ENCODE measurements around the gene USP22. TPM values are rescaled to one million over a fixed set of nuclear protein-coding genes. Genes with fewer than 3 reads are reported as not detected.

Gene USP22
- total RNA-seq, 4 donors from 2014 or later: 61.7 to 91.2 (median 78.0) TPM

- H3K27me3 ChIP-seq: no peaks in the 10 kb centered on the region
- 50 to 54% methylated on average over 6 to 8 of the region's 8 CpGs for WGBS, 2 donors
- H3K27ac ChIP-seq: peak overlapping the region in 2 of 4 donors; percentile 17 to 31
- intact Hi-C loops (cut with DNase I): no loop called here
- no peak overlapping the region for H3K4me3 ChIP-seq
- H3K4me1 ChIP-seq: peaks cover 0 to 73% (median 18%) of the 10 kb centered on the region in 3 donors
- H3K9me3 ChIP-seq: no peaks in the 10 kb centered on the region
- TF ChIP-seq POLR2A (IDR thresholded peaks at IDR 0.05): no peak
- TF ChIP-seq, protein P1, sequence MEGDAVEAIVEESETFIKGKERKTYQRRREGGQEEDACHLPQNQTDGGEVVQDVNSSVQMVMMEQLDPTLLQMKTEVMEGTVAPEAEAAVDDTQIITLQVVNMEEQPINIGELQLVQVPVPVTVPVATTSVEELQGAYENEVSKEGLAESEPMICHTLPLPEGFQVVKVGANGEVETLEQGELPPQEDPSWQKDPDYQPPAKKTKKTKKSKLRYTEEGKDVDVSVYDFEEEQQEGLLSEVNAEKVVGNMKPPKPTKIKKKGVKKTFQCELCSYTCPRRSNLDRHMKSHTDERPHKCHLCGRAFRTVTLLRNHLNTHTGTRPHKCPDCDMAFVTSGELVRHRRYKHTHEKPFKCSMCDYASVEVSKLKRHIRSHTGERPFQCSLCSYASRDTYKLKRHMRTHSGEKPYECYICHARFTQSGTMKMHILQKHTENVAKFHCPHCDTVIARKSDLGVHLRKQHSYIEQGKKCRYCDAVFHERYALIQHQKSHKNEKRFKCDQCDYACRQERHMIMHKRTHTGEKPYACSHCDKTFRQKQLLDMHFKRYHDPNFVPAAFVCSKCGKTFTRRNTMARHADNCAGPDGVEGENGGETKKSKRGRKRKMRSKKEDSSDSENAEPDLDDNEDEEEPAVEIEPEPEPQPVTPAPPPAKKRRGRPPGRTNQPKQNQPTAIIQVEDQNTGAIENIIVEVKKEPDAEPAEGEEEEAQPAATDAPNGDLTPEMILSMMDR (IDR thresholded peaks at IDR 0.05): no peak
- DNase-seq: no peak
- H3K36me3 ChIP-seq: peaks cover 33 to 95% (median 37%) of the 10 kb centered on the region in 3 donors
These were observed 18.8 kb downstream of the USP22 start for GRCh38 chr17:21024024-21024423.

GRCh38 chr17:21021208-21021803, 21.5 kb downstream of the USP22 start:
- 76 to 81% methylated on average over 6 of the region's 7 CpGs for WGBS, 2 donors
- Histone ChIP-seq H3K4me3 (no peak overlapping the region), H3K4me1 (peaks cover 0 to 60% (median 9%) of the 10 kb centered on the region in 3 donors), H3K27me3 (no peaks in the 10 kb centered on the region), H3K36me3 (peaks cover 44 to 99% (median 48%) of the 10 kb centered on the region in 3 donors), H3K9me3 (no peaks in the 10 kb centered on the region), H3K27ac (no peak overlapping the region)
- intact Hi-C loops (cut with DNase I): no loop called here
- TF ChIP-seq, protein P1 (IDR thresholded peaks at IDR 0.05): no peak
- no peak for TF ChIP-seq POLR2A (IDR thresholded peaks at IDR 0.05)
- DNase-seq: no peak

- peaks cover 44 to 99% (median 55%) of the 10 kb centered on the region in 3 donors for H3K36me3 ChIP-seq
These were observed 22.2 kb downstream of the USP22 start for GRCh38 chr17:21020622-21021021.

GRCh38 chr17:21019976-21020586, 22.7 kb downstream of the USP22 start:
- H3K4me1 ChIP-seq: peaks cover 0 to 48% (median 9%) of the 10 kb centered on the region in 3 donors
- DNase-seq: no peak
- H3K9me3 ChIP-seq: no peaks in the 10 kb centered on the region
- peaks cover 47 to 99% (median 59%) of the 10 kb centered on the region in 3 donors for H3K36me3 ChIP-seq
- intact Hi-C loops (cut with DNase I): no loop called here
- TF ChIP-seq, protein P1 (IDR thresholded peaks at IDR 0.05): peak in 5 of 6 experiments; percentile 8 to 35 (median 22)
- no peak for TF ChIP-seq POLR2A (IDR thresholded peaks at IDR 0.05)
- H3K27me3 ChIP-seq: no peaks in the 10 kb centered on the region
- H3K4me3 ChIP-seq: no peak overlapping the region
- WGBS, 2 donors: 57 to 68% methylated on average over 5 to 6 of the region's 6 CpGs
- peak overlapping the region in 2 of 4 donors; percentile 33 to 44 for H3K27ac ChIP-seq

More at GRCh38 chr17:21020622-21021021, 22.2 kb downstream of the USP22 start:
- 59 to 74% methylated on average over 7 to 10 of the region's 10 CpGs for WGBS, 2 donors
- no peak for DNase-seq
- no peak overlapping the region for H3K4me3 ChIP-seq
- TF ChIP-seq, protein P1 (IDR thresholded peaks at IDR 0.05): no peak
- TF ChIP-seq POLR2A (IDR thresholded peaks at IDR 0.05): no peak
- H3K27me3 ChIP-seq: no peaks in the 10 kb centered on the region
- H3K27ac ChIP-seq: no peak overlapping the region
- intact Hi-C loops (cut with DNase I): no loop called here
- H3K4me1 ChIP-seq: peaks cover 0 to 53% (median 9%) of the 10 kb centered on the region in 3 donors
- H3K9me3 ChIP-seq: no peaks in the 10 kb centered on the region

DNA sequence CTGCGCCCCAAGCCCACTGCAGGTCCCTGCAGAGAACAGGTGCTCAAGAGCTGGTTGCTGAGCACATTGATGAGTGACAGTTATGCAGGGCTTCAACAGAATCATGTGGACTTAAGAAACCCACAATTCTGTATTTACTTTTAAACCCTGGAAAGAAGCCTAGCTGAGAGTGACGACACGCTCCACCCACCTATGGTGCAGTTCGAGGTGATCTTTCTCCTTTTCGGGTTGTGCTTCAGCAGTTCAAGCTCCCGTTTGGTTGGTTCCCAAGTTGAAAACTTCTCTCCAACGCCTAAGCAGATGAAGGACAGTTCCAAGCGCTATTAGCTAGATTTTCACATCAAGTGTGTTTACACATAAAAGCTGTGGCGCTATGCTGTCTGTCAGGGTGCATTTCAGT, 23.9 kb downstream of the USP22 start:
- intact Hi-C loops (cut with DNase I): no loop called here
- Histone ChIP-seq H3K27ac (peak overlapping the region in 2 of 4 donors; percentile 44 to 50), H3K4me1 (peaks cover 0 to 36% (median 4%) of the 10 kb centered on the region in 3 donors), H3K4me3 (no peak overlapping the region), H3K9me3 (no peaks in the 10 kb centered on the region), H3K27me3 (no peaks in the 10 kb centered on the region), H3K36me3 (peaks cover 43 to 99% (median 65%) of the 10 kb centered on the region in 3 donors)
- TF ChIP-seq, protein P1 (IDR thresholded peaks at IDR 0.05): no peak
- no peak for TF ChIP-seq POLR2A (IDR thresholded peaks at IDR 0.05)
- WGBS, 2 donors: 74 to 77% methylated on average over 9 of the region's 9 CpGs
- DNase-seq: no peak

All from esophagus squamous epithelium (tissue), 5 donors.